Neural progenitor cell (in vitro differentiated cells): Measurements from ENCODE around the gene FAM98B.

Experiments
- CTCF ChIP-seq: fragments of 200-600 bp; sonication (generic); IDR thresholded peaks from 2 replicates; pipeline ENCODE4 v1.5.1; 2017; ENCODE audit warnings: antibody characterized with exemption, mild to moderate bottlenecking
- EZH2 ChIP-seq: fragments of 200-600 bp; sonication (generic); IDR thresholded peaks from 2 replicates; pipeline ENCODE4 v1.6.1; 2017; ENCODE audit warnings: antibody characterized with exemption, mild to moderate bottlenecking, moderate library complexity
- EZH2phosphoT487 ChIP-seq: fragments of 200-600 bp; sonication (generic); IDR thresholded peaks from 2 replicates; pipeline ENCODE4 v1.6.1; 2017; ENCODE audit warnings: antibody characterized with exemption

- TF ChIP-seq CTCF (no peak), EZH2 (no peak), EZH2phosphoT487 (no peak)
Measured at GRCh38 chr15:38496151-38496550, 42.2 kb downstream of the FAM98B start.
